HUES6 (cell line): ENCODE results near the gene ROR2.

Source experiments
- H3K27ac ChIP-seq: 2 replicates; pipeline ENCODE4 v1.7.0; 2013; ENCODE audit warnings: low read depth, mild to moderate bottlenecking, low read length, inconsistent platforms
- H3K27me3 ChIP-seq: 2 replicates; pipeline ENCODE4 v1.6.1; 2013; ENCODE audit warnings: low read length; ENCODE audit not compliant: control insufficient read depth, insufficient read depth
- H3K36me3 ChIP-seq: 2 replicates; pipeline ENCODE4 v1.6.1; 2013; ENCODE audit warnings: low read length; ENCODE audit not compliant: control insufficient read depth, insufficient read depth
- H3K4me1 ChIP-seq: 2 replicates; pipeline ENCODE4 v1.6.1; 2013; ENCODE audit warnings: low read length; ENCODE audit not compliant: control insufficient read depth, insufficient read depth
- H3K4me3 ChIP-seq: 2 replicates; pipeline ENCODE4 v1.5.1; 2013; ENCODE audit warnings: low read depth, low read length
- H3K9ac ChIP-seq: one replicate; pipeline ENCODE4 v1.6.1; 2013; ENCODE audit warnings: mild to moderate bottlenecking, low read length
- H3K9me3 ChIP-seq: 2 replicates; pipeline ENCODE4 v1.6.1; 2013; ENCODE audit warnings: low read depth, low read length; ENCODE audit not compliant: control insufficient read depth, insufficient read depth

ROR2 gene

GRCh38 chr9:91889161-91889911 is 60.7 kb downstream of the ROR2 start:
- Histone ChIP-seq H3K9ac (no peak overlapping the region), H3K4me3 (no peak overlapping the region), H3K27me3 (peaks cover 27% of the 10 kb centered on the region; the same call in 1 of the 2 replicates), H3K36me3 (no peaks in the 10 kb centered on the region), H3K27ac (no peak overlapping the region), H3K9me3 (no peaks in the 10 kb centered on the region), H3K4me1 (peaks cover 49% of the 10 kb centered on the region)

- peaks cover 2% of the 10 kb centered on the region; the same call in 1 of the 2 replicates for H3K36me3 ChIP-seq
- no peaks in the 10 kb centered on the region for H3K9me3 ChIP-seq
- H3K4me1 ChIP-seq = peaks cover 50% of the 10 kb centered on the region
- H3K27ac ChIP-seq = peak overlapping the region; percentile 3; the same call in 1 of the 2 replicates
- peak overlapping the region; percentile 42 for H3K4me3 ChIP-seq
- H3K27me3 ChIP-seq = peaks cover 27% of the 10 kb centered on the region; the same call in 1 of the 2 replicates
- H3K9ac ChIP-seq = peak overlapping the region; percentile 52
These were observed 63.5 kb downstream of the ROR2 start for GRCh38 chr9:91886414-91887076.

- Histone ChIP-seq H3K4me3 (peak overlapping the region; percentile 42), H3K9me3 (no peaks in the 10 kb centered on the region), H3K4me1 (peaks cover 49% of the 10 kb centered on the region), H3K27ac (peak overlapping the region; percentile 3; the same call in 1 of the 2 replicates), H3K27me3 (peaks cover 27% of the 10 kb centered on the region; the same call in 1 of the 2 replicates), H3K9ac (peak overlapping the region; percentile 52), H3K36me3 (peaks cover 2% of the 10 kb centered on the region; the same call in 1 of the 2 replicates)
These were observed 64.1 kb downstream of the ROR2 start for GRCh38 chr9:91885746-91886413.

GRCh38 chr9:91884696-91885687 is 65.0 kb downstream of the ROR2 start:
- Histone ChIP-seq H3K9me3 (no peaks in the 10 kb centered on the region), H3K36me3 (peaks cover 2% of the 10 kb centered on the region; the same call in 1 of the 2 replicates), H3K27ac (no peak overlapping the region), H3K4me1 (peaks cover 40% of the 10 kb centered on the region), H3K27me3 (peaks cover 26% of the 10 kb centered on the region; the same call in 1 of the 2 replicates), H3K9ac (no peak overlapping the region), H3K4me3 (no peak overlapping the region)

- Histone ChIP-seq H3K9ac (no peak overlapping the region), H3K27ac (no peak overlapping the region), H3K4me3 (no peak overlapping the region), H3K36me3 (peaks cover 2% of the 10 kb centered on the region; the same call in 1 of the 2 replicates), H3K9me3 (no peaks in the 10 kb centered on the region), H3K4me1 (peaks cover 40% of the 10 kb centered on the region), H3K27me3 (peaks cover 23% of the 10 kb centered on the region; the same call in 1 of the 2 replicates)
These were observed 65.9 kb downstream of the ROR2 start for GRCh38 chr9:91884153-91884552.

GRCh38 chr9:91883503-91883902 is 66.5 kb downstream of the ROR2 start:
- no peak overlapping the region for H3K4me3 ChIP-seq
- H3K9me3 ChIP-seq = no peaks in the 10 kb centered on the region
- H3K9ac ChIP-seq = no peak overlapping the region
- H3K27ac ChIP-seq = no peak overlapping the region
- H3K27me3 ChIP-seq = peaks cover 17% of the 10 kb centered on the region; the same call in 1 of the 2 replicates
- H3K4me1 ChIP-seq = peaks cover 37% of the 10 kb centered on the region
- H3K36me3 ChIP-seq = peaks cover 2% of the 10 kb centered on the region; the same call in 1 of the 2 replicates

- Histone ChIP-seq H3K4me3 (no peak overlapping the region), H3K4me1 (peaks cover 34% of the 10 kb centered on the region), H3K36me3 (peaks cover 2% of the 10 kb centered on the region; the same call in 1 of the 2 replicates), H3K27ac (no peak overlapping the region), H3K27me3 (peaks cover 10% of the 10 kb centered on the region; the same call in 1 of the 2 replicates), H3K9me3 (no peaks in the 10 kb centered on the region), H3K9ac (no peak overlapping the region)
These were observed 67.4 kb downstream of the ROR2 start for GRCh38 chr9:91882627-91883026.

- Histone ChIP-seq H3K4me1 (peaks cover 31% of the 10 kb centered on the region), H3K9ac (no peak overlapping the region), H3K9me3 (no peaks in the 10 kb centered on the region), H3K4me3 (no peak overlapping the region), H3K27me3 (no peaks in the 10 kb centered on the region), H3K27ac (no peak overlapping the region), H3K36me3 (peaks cover 2% of the 10 kb centered on the region; the same call in 1 of the 2 replicates)
These were observed 69.6 kb downstream of the ROR2 start for GRCh38 chr9:91880378-91880972.

GRCh38 chr9:91879231-91879630 is 70.8 kb downstream of the ROR2 start:
- peaks cover 2% of the 10 kb centered on the region; the same call in 1 of the 2 replicates for H3K36me3 ChIP-seq
- H3K4me3 ChIP-seq = no peak overlapping the region
- no peaks in the 10 kb centered on the region for H3K9me3 ChIP-seq
- H3K9ac ChIP-seq = no peak overlapping the region
- no peak overlapping the region for H3K27ac ChIP-seq
- H3K4me1 ChIP-seq = peaks cover 19% of the 10 kb centered on the region
- H3K27me3 ChIP-seq = no peaks in the 10 kb centered on the region

- peaks cover 17% of the 10 kb centered on the region for H3K4me1 ChIP-seq
- H3K27me3 ChIP-seq = no peaks in the 10 kb centered on the region
- H3K9me3 ChIP-seq = no peaks in the 10 kb centered on the region
- H3K36me3 ChIP-seq = no peaks in the 10 kb centered on the region
- H3K27ac ChIP-seq = no peak overlapping the region
- no peak overlapping the region for H3K9ac ChIP-seq
- no peak overlapping the region for H3K4me3 ChIP-seq
These were observed 76.4 kb downstream of the ROR2 start for GRCh38 chr9:91873637-91874051.
